IMR-90 (cell line): ENCODE results near the gene CHD9. TPM values are rescaled to one million over a fixed set of nuclear protein-coding genes. Genes with fewer than 3 reads are reported as not detected.

Experiments used
- ATAC-seq: fragments of 200-7000 bp; cut with Tn5 transposase; 2 replicates; pipeline ENCODE4 v1.9.1; 2020; ENCODE audit warnings: low read depth, mild to moderate bottlenecking, moderate library complexity
- BruUV-seq: library from RNA; stranded (reverse); fragments of 400-500 nt; replicated peaks from 2 replicates; lab custom pipeline; 2021; lab: Mats Ljungman, UMichigan
- CTCF ChIA-PET: fragments of 300-600 bp; formaldehyde crosslinking; extraction: SDS; loops from one replicate; lab custom pipeline; 2021; ENCODE audit warnings: antibody characterized with exemption; lab: Yijun Ruan, JAX
- POLR2A ChIA-PET: fragments of 300-600 bp; sonication (Branson Sonifier 250); formaldehyde crosslinking; loops from one replicate; lab custom pipeline; 2022; ENCODE audit warnings: antibody characterized with exemption; ENCODE audit not compliant: unreplicated experiment; lab: Charles Lee
- DNase-seq: peaks from one replicate; pipeline ENCODE4 v3.0.0; 2013
- H2AFZ ChIP-seq: replicated peaks from 2 replicates; pipeline ENCODE3; 2013; ENCODE audit warnings: low read length, mild to moderate bottlenecking; ENCODE audit not compliant: poor library complexity
- H2AK5ac ChIP-seq: 2 replicates; pipeline ENCODE4 v1.6.1; 2013; ENCODE audit warnings: low read depth, low read length, inconsistent platforms
- H2AK9ac ChIP-seq: replicated peaks from 2 replicates; pipeline ENCODE3; 2013; ENCODE audit warnings: mild to moderate bottlenecking, low read depth, low read length, moderate library complexity; ENCODE audit not compliant: poor library complexity
- H2BK120ac ChIP-seq: 2 replicates; pipeline ENCODE4 v1.6.1; 2013; ENCODE audit warnings: low read depth, low read length, inconsistent platforms
- H2BK15ac ChIP-seq: 3 replicates; pipeline ENCODE4 v1.6.1; 2013; ENCODE audit warnings: low read depth, low read length, inconsistent platforms
- H2BK20ac ChIP-seq: 2 replicates; pipeline ENCODE4 v1.6.1; 2013; ENCODE audit warnings: low read depth, mild to moderate bottlenecking, inconsistent platforms, low read length, moderate library complexity
- H2BK5ac ChIP-seq: 2 replicates; pipeline ENCODE4 v1.6.1; 2013; ENCODE audit warnings: mild to moderate bottlenecking, low read depth, low read length, inconsistent platforms; ENCODE audit not compliant: poor library complexity, severe bottlenecking
- H3K14ac ChIP-seq: replicated peaks from 2 replicates; pipeline ENCODE4 v1.6.1; 2013; ENCODE audit warnings: low read depth, low read length, inconsistent platforms
- H3K18ac ChIP-seq: 2 replicates; pipeline ENCODE4 v1.6.1; 2013; ENCODE audit warnings: low read depth, low read length, control low read depth
- H3K23ac ChIP-seq: 2 replicates; pipeline ENCODE4 v1.6.1; 2013; ENCODE audit warnings: low read depth, low read length, inconsistent platforms
- H3K27ac ChIP-seq: 2 replicates; pipeline ENCODE4 v1.5.1; 2013; ENCODE audit warnings: mild to moderate bottlenecking, control low read depth, low read length; ENCODE audit not compliant: insufficient read depth
- H3K27me3 ChIP-seq: 2 replicates; pipeline ENCODE4 v1.6.1; 2013; ENCODE audit warnings: low read length; ENCODE audit not compliant: control insufficient read depth, insufficient read depth
- H3K36me3 ChIP-seq: 2 replicates; pipeline ENCODE4 v1.6.1; 2013; ENCODE audit warnings: low read length, mixed read lengths; ENCODE audit not compliant: control insufficient read depth, insufficient read depth
- H3K4ac ChIP-seq: 2 replicates; pipeline ENCODE4 v1.6.1; 2013; ENCODE audit warnings: low read depth, low read length, inconsistent platforms
- H3K4me1 ChIP-seq: 2 replicates; pipeline ENCODE4 v1.6.1; 2013; ENCODE audit warnings: low read length, mixed read lengths; ENCODE audit not compliant: control insufficient read depth, insufficient read depth
- H3K4me2 ChIP-seq: 2 replicates; pipeline ENCODE4 v1.6.1; 2013; ENCODE audit warnings: low read depth, mild to moderate bottlenecking, control low read depth, low read length, moderate library complexity
- H3K4me3 ChIP-seq: 2 replicates; pipeline ENCODE4 v1.5.1; 2013; ENCODE audit warnings: low read depth, mild to moderate bottlenecking, control low read depth, low read length, moderate library complexity; ENCODE audit not compliant: insufficient read depth
- H3K56ac ChIP-seq: 2 replicates; pipeline ENCODE4 v1.6.1; 2013; ENCODE audit warnings: low read length, inconsistent platforms; ENCODE audit not compliant: insufficient read depth; ENCODE audit errors: extremely low read depth
- H3K79me1 ChIP-seq, 2 experiments: 2 replicates each; pipeline ENCODE4 v1.6.1; 2013; ENCODE audit warnings: low read length in 2 of 2, inconsistent platforms in 1 of 2, low read depth in 1 of 2
- H3K9ac ChIP-seq: 2 replicates; pipeline ENCODE4 v1.6.1; 2013; ENCODE audit warnings: low read depth, low read length, control low read depth
- H3K9me1 ChIP-seq: 2 replicates; pipeline ENCODE4 v1.6.1; 2013; ENCODE audit warnings: low read length, inconsistent platforms; ENCODE audit not compliant: insufficient read depth
- H3K9me3 ChIP-seq: 2 replicates; pipeline ENCODE4 v1.6.1; 2013; ENCODE audit warnings: low read length; ENCODE audit not compliant: control insufficient read depth, insufficient read depth
- H4K20me1 ChIP-seq: 2 replicates; pipeline ENCODE4 v1.6.1; 2013; ENCODE audit warnings: low read length, inconsistent platforms; ENCODE audit not compliant: insufficient read depth
- H4K5ac ChIP-seq: 2 replicates; pipeline ENCODE4 v1.6.1; 2013; ENCODE audit warnings: mild to moderate bottlenecking, low read depth, low read length, control low read depth
- H4K8ac ChIP-seq, 2 experiments: 2 replicates each; pipeline ENCODE4 v1.6.1; 2013; ENCODE audit warnings: low read depth in 2 of 2, low read length in 2 of 2, control low read depth in 1 of 2, inconsistent platforms in 1 of 2
- H4K91ac ChIP-seq: 2 replicates; pipeline ENCODE4 v1.6.1; 2013; ENCODE audit warnings: low read depth, low read length, inconsistent platforms; ENCODE audit not compliant: insufficient read depth
- CEBPB ChIP-seq: IDR thresholded peaks from 2 replicates; pipeline ENCODE4 v1.6.1; 2012; ENCODE audit warnings: low read depth, low read length, improper control_type of control experiment
- CTCF ChIP-seq: conservative IDR thresholded peaks from 2 replicates; pipeline ENCODE4 v1.5.1; 2012; ENCODE audit warnings: mild to moderate bottlenecking, low read depth, low read length, improper control_type of control experiment
- MAZ ChIP-seq: IDR thresholded peaks from 2 replicates; pipeline ENCODE4 v1.6.1; 2012; ENCODE audit warnings: low read depth, mild to moderate bottlenecking, low read length, improper control_type of control experiment, moderate library complexity, borderline replicate concordance
- NFE2L2 ChIP-seq: fragments of 150-350 bp; IDR thresholded peaks from 2 replicates; pipeline ENCODE4 v1.6.1; 2016; ENCODE audit warnings: low read depth, mild to moderate bottlenecking, low read length
- WGBS, 2 experiments: methylation state at CpG; one replicate each; pipeline versions ENCODE4 v1.1.5 to v1.1.7; 2013; ENCODE audit warnings: missing lambda C conversion rate in 2 of 2; ENCODE audit not compliant: insufficient read length in 1 of 2; ENCODE audit errors: extremely low coverage in 2 of 2; 5-methylcytosine and 5-hydroxymethylcytosine counted together
- dilution Hi-C: fragments of 300-500 bp; cut with HindIII; formaldehyde crosslinking; loops from one replicate; pipeline ENCODE4 v1.14.3; 2018; ENCODE audit warnings: low sequenced_read_pairs; ENCODE audit not compliant: unreplicated experiment
- in situ Hi-C: fragments of 300-500 bp; cut with MboI; formaldehyde crosslinking; loops from 3 replicates; pipeline ENCODE4 v1.14.3; 2019; ENCODE audit warnings: low sequenced_read_pairs, inconsistent platforms, mixed read lengths
- intact Hi-C: fragments of 100-400 bp; cut with micrococcal nuclease; formaldehyde crosslinking; loops from 2 replicates; pipeline ENCODE4 v1.10.0; 2022
- polyA plus RNA-seq, 3 experiments: library from polyadenylated mRNA; depleted of rRNA; stranded (reverse); fragments of >200 nt; gene quantifications; 2 replicates each; pipeline ENCODE4 v1.2.3, GENCODE V29; 2012; ENCODE audit warnings: low replicate concordance in 1 of 3
- total RNA-seq: library from RNA; depleted of rRNA; stranded (reverse); fragments of >200 nt; gene quantifications from 2 replicates; pipeline ENCODE4 v1.2.3, GENCODE V29; 2012

Gene CHD9
- total and polyA plus RNA-seq, 2 of the 4 experiments (the other 2 are of a cell fraction): 9.1 to 48.8 TPM

- peaks cover 3% of the 10 kb centered on the region for H3K4me1 ChIP-seq
- peaks cover 7% of the 10 kb centered on the region; the same call in 1 of the 2 replicates for H4K20me1 ChIP-seq
- H2AK5ac ChIP-seq: no peak overlapping the region
- no TSS peak for BruUV-seq
- no peak overlapping the region for H3K9ac ChIP-seq
- no peak overlapping the region for H3K4me2 ChIP-seq
- H4K91ac ChIP-seq: no peak overlapping the region
- no peak overlapping the region for H2BK120ac ChIP-seq
- no peak; the same call in 1 of the 2 replicates for ATAC-seq
- no peak overlapping the region for H3K56ac ChIP-seq
- peaks cover 31 to 45% of the 10 kb centered on the region in 2 experiments for H3K79me1 ChIP-seq
- no peak overlapping the region for H2AK9ac ChIP-seq
- no peaks in the 10 kb centered on the region for H3K9me3 ChIP-seq
- no peak overlapping the region for H4K8ac ChIP-seq
- intact Hi-C loops (no loop called here), in situ Hi-C loops (no loop called here), dilution Hi-C loops (no loop called here)
- H3K4ac ChIP-seq: no peak overlapping the region
- H2BK15ac ChIP-seq: no peak overlapping the region
- peaks cover 3% of the 10 kb centered on the region; the same call in 1 of the 2 replicates for H3K9me1 ChIP-seq
- no peaks in the 10 kb centered on the region for H3K27me3 ChIP-seq
- H3K36me3 ChIP-seq: no peaks in the 10 kb centered on the region; the same call in 1 of the 2 replicates
- H3K27ac ChIP-seq: no peak overlapping the region
- H3K18ac ChIP-seq: no peak overlapping the region
- TF ChIP-seq CTCF (no peak), NFE2L2 (peak; percentile 6; the same call in 1 of the 2 replicates), MAZ (no peak), CEBPB (peak; percentile 52)
- ChIA-PET POLR2A (no interaction called here), CTCF (interaction anchor here (0.8 kb wide), 1 partner anchor 12 kb away, joined by 3 read pairs; no protein-coding TSS in a partner anchor)
- no peak overlapping the region for H2BK20ac ChIP-seq
- no peak overlapping the region for H2AFZ ChIP-seq
- no peak overlapping the region for H4K5ac ChIP-seq
- no peak overlapping the region for H3K14ac ChIP-seq
- peak; percentile 42 for DNase-seq
- no CpG with 5 or more reads among the region's 6 CpGs for WGBS, 2 experiments
- H2BK5ac ChIP-seq: no peak overlapping the region
- H3K4me3 ChIP-seq: no peak overlapping the region
- H3K23ac ChIP-seq: no peak overlapping the region
Observed at GRCh38 chr16:53142823-53143568, 88.2 kb downstream of the CHD9 start.
